ENCODE measurements around the gene UGT1A9. TPM values are rescaled to one million over a fixed set of nuclear protein-coding genes. Genes with fewer than 3 reads are reported as not detected.

The UGT1A9 gene
- polyA plus RNA-seq, 4 donors, result 0.07 TPM; not detected in 3

DNA sequence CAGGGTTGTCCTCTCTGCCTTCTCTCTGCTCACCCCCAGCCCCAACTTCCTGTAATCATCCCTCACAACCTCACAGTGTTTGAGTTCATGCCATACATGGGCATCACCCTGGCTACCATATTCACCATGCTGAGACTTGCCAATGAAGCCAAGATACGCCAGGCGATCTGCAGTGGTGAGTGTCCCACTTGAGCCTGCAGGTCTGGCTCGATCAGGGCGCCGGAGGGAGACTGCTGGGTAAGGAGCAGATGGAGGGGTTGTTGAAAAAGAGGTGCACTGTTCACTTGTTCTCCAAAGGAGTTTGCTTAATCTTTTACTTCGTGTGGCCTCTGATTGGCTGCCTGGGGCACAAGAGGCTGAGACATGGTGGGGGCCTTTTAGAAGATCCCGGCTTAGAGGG, 121.0 kb downstream of the UGT1A9 start:
- DNase-seq (no peak), FAIRE-seq (no peak)
- H3K36me3 ChIP-seq (ENCODE audit: control insufficient read depth in 3 of 3, insufficient read depth in 2 of 3, low read depth in 1 of 3, low read length in 3 of 3), result no peaks in the 10 kb centered on the region
- WGBS, 3 donors, result 89 to 91% (median 89%) methylated on average over 7 of the region's 7 CpGs
- H3K4me3 ChIP-seq (ENCODE audit: low read depth in 1 of 3, low read length in 3 of 3), result no peak overlapping the region
- H3K9me3 ChIP-seq (ENCODE audit: control insufficient read depth in 2 of 2, insufficient read depth in 1 of 2, low read depth in 1 of 2, low read length in 1 of 2), result no peaks in the 10 kb centered on the region
- H3K4me1 ChIP-seq (ENCODE audit: control insufficient read depth in 3 of 3, insufficient read depth in 2 of 3, low read depth in 1 of 3, low read length in 2 of 3), result peaks cover 0 to 14% (median 0%) of the 10 kb centered on the region in 3 donors
- H3K27me3 ChIP-seq (ENCODE audit: control insufficient read depth in 3 of 3, insufficient read depth in 3 of 3, low read length in 3 of 3), result no peaks in the 10 kb centered on the region
- H3K27ac ChIP-seq (ENCODE audit: low read depth in 1 of 3, low read length in 2 of 3), result no peak overlapping the region

DNA sequence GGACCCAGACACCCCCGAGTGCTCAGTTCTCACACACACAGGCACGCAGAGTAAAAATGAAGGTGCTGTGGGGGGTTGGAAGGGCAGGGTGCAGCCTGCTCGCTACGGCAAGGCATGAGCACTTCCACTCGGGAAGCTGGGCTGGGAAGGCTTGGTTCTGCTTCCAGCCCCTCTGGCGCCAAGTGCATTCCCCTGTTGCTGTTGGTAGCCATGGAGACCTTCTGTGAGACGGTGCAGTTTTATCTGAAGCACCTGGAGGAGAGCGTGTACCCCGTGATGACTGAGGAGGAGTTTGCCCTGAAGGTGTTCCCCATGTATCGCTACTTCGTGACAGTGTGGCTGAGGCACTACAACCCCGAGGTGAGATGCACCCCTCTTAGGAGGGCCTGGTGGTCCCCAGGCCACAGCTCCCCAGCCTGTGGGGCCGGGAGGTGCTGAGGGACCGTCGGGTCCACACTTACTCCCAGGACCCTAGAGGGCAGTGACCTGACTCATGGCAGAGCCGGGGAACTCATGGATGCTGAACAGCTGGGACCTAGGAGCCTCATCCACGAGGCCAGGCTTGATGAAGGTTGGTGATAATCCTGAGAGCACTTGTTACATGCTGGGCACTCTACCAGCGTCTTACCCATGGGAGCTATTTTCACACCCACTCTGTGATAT, 121.9 kb downstream of the UGT1A9 start:
- Histone ChIP-seq H3K27me3 (ENCODE audit: control insufficient read depth in 3 of 3, insufficient read depth in 3 of 3, low read length in 3 of 3) (no peaks in the 10 kb centered on the region), H3K9me3 (ENCODE audit: control insufficient read depth in 2 of 2, insufficient read depth in 1 of 2, low read depth in 1 of 2, low read length in 1 of 2) (no peaks in the 10 kb centered on the region), H3K4me1 (ENCODE audit: control insufficient read depth in 3 of 3, insufficient read depth in 2 of 3, low read depth in 1 of 3, low read length in 2 of 3) (peaks cover 0 to 14% (median 0%) of the 10 kb centered on the region in 3 donors), H3K4me3 (ENCODE audit: low read depth in 1 of 3, low read length in 3 of 3) (no peak overlapping the region), H3K27ac (ENCODE audit: low read depth in 1 of 3, low read length in 2 of 3) (peak overlapping the region in 1 of 3 donors; percentile 30), H3K36me3 (ENCODE audit: control insufficient read depth in 3 of 3, insufficient read depth in 2 of 3, low read depth in 1 of 3, low read length in 3 of 3) (no peaks in the 10 kb centered on the region)
- WGBS, 3 donors, result 40 to 67% (median 44%) methylated on average over 18 of the region's 18 CpGs
- no peak for FAIRE-seq
- DNase-seq, result peak; percentile 11 to 74

DNA sequence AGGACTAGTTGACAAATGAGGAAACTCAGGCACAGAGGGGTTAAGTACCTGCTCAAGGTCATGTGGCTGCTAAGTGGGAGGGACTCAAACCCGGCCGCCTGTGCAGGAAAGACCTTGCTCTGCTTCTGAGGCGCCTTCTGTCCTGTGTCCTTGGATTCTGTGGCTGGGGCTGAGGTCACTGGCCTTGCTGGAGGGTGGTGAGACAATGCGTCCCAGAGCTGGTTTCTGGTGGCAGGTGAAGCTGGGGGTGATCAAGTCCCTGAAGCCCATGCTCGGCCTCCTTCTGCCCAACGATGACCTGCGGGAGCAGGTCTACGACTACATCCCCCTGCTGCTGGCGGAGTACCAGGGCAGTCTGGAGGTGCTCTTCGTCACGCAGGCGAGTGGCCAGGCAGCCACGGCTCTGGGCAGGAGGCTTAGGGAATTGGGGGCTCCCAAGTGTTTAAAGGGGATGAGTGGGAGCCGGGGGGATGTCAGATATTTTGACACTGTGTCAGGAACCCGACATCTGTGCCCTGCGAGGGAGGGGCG, 122.5 kb downstream of the UGT1A9 start:
- no peaks in the 10 kb centered on the region for H3K27me3 ChIP-seq (ENCODE audit: control insufficient read depth in 3 of 3, insufficient read depth in 3 of 3, low read length in 3 of 3)
- 76 to 79% (median 76%) methylated on average over 17 of the region's 17 CpGs for WGBS, 3 donors
- no peak overlapping the region for H3K4me3 ChIP-seq (ENCODE audit: low read depth in 1 of 3, low read length in 3 of 3)
- H3K4me1 ChIP-seq (ENCODE audit: control insufficient read depth in 3 of 3, insufficient read depth in 2 of 3, low read depth in 1 of 3, low read length in 2 of 3), result peaks cover 0 to 14% (median 0%) of the 10 kb centered on the region in 3 donors
- H3K36me3 ChIP-seq (ENCODE audit: control insufficient read depth in 3 of 3, insufficient read depth in 2 of 3, low read depth in 1 of 3, low read length in 3 of 3), result no peaks in the 10 kb centered on the region
- DNase-seq (peak in 1 of 2 donors; percentile 38), FAIRE-seq (no peak)
- H3K27ac ChIP-seq (ENCODE audit: low read depth in 1 of 3, low read length in 2 of 3), result no peak overlapping the region
- no peaks in the 10 kb centered on the region for H3K9me3 ChIP-seq (ENCODE audit: control insufficient read depth in 2 of 2, insufficient read depth in 1 of 2, low read depth in 1 of 2, low read length in 1 of 2)

DNA sequence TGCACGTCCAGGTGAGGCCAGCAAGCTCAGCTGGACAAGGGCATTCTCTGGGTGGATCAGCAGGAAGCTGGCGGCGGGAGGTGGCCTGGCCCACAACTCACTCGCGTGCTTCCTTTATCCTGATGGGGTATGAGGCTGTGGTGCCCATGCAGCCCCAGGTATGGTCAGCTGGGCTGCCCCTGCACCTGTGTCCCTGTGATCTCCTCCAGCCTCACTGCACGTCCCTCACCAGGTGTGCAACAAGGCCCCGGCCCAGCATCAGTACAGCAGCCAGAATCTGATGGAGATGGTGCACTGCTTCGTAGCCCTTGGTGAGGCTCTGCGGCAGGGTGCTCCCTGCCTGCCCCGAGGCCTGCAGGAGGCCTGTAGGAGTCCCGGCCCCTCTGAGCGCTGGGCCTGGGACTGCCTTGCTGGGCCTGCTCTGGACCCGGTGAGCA, 124.1 kb downstream of the UGT1A9 start:
- no peak overlapping the region for H3K4me3 ChIP-seq (ENCODE audit: low read depth in 1 of 3, low read length in 3 of 3)
- H3K36me3 ChIP-seq (ENCODE audit: control insufficient read depth in 3 of 3, insufficient read depth in 2 of 3, low read depth in 1 of 3, low read length in 3 of 3), result no peaks in the 10 kb centered on the region
- FAIRE-seq (no peak), DNase-seq (no peak)
- WGBS, 3 donors, result 94 to 97% (median 95%) methylated on average over 13 of the region's 13 CpGs
- H3K27me3 ChIP-seq (ENCODE audit: control insufficient read depth in 3 of 3, insufficient read depth in 3 of 3, low read length in 3 of 3), result no peaks in the 10 kb centered on the region
- no peaks in the 10 kb centered on the region for H3K9me3 ChIP-seq (ENCODE audit: control insufficient read depth in 2 of 2, insufficient read depth in 1 of 2, low read depth in 1 of 2, low read length in 1 of 2)
- peaks cover 0 to 14% (median 0%) of the 10 kb centered on the region in 3 donors for H3K4me1 ChIP-seq (ENCODE audit: control insufficient read depth in 3 of 3, insufficient read depth in 2 of 3, low read depth in 1 of 3, low read length in 2 of 3)
- H3K27ac ChIP-seq (ENCODE audit: low read depth in 1 of 3, low read length in 2 of 3), result no peak overlapping the region

DNA sequence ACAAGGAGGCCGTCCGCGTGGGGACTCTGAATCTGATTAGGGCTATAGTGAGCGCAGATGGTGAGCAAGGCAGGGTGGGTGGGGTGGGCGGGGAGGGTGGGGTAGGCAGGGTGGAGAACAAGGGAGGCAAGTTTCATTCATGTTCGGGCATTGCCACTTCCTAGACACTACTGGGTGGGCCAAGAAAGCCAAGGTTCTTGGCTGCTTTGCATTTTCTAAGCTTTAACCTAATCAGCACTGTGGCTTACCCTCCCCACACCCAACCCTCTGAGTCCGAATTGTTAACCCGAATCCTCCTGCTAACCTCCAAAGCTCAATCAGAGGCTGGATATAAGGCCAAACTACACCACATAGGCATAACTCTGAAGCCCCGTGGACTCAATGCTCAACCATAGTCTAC, 124.6 kb downstream of the UGT1A9 start:
- H3K4me1 ChIP-seq (ENCODE audit: control insufficient read depth in 3 of 3, insufficient read depth in 2 of 3, low read depth in 1 of 3, low read length in 2 of 3), result peaks cover 0 to 14% (median 0%) of the 10 kb centered on the region in 3 donors
- DNase-seq, result no peak
- FAIRE-seq, result no peak
- no peaks in the 10 kb centered on the region for H3K36me3 ChIP-seq (ENCODE audit: control insufficient read depth in 3 of 3, insufficient read depth in 2 of 3, low read depth in 1 of 3, low read length in 3 of 3)
- H3K4me3 ChIP-seq (ENCODE audit: low read depth in 1 of 3, low read length in 3 of 3), result no peak overlapping the region
- H3K27me3 ChIP-seq (ENCODE audit: control insufficient read depth in 3 of 3, insufficient read depth in 3 of 3, low read length in 3 of 3), result no peaks in the 10 kb centered on the region
- no peaks in the 10 kb centered on the region for H3K9me3 ChIP-seq (ENCODE audit: control insufficient read depth in 2 of 2, insufficient read depth in 1 of 2, low read depth in 1 of 2, low read length in 1 of 2)
- WGBS, 3 donors, result 82 to 95% (median 90%) methylated on average over 9 of the region's 9 CpGs
- no peak overlapping the region for H3K27ac ChIP-seq (ENCODE audit: low read depth in 1 of 3, low read length in 2 of 3)

DNA sequence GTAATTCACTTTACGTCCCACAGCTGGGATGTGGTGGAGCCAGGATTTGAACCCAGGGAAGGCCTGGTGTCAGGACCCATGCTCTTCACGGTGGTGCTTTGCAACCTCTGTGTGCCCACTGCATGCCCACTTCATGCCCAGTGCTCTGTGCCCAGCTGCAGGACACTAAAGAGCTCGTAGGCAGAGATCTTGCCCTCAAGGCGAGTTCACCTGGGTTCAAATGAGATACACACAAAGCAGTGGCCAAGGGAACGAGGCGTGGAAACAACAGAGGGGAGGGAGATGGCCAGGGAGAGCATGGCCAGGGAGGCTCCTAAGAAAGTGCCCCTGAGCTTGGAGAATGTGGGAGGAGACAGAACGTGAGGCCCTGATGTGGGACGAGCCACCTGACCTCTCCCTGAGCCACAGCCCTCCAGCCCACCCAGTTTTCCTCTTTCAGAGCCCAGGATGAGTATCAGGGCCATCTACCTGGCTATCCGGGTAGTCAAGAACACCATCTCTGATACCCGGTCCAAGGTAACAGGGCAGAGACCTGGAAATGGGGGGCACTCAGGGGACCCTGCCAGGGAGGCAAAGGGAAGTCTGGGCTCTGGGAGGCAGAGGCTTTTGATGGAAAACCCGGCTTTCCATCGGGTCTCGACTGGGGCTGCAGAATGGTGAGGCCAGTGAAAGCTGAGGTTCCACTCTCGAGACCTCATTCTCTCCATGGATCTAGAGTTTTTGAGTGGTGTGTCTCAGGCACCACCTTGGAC, 126.8 kb downstream of the UGT1A9 start:
- no peaks in the 10 kb centered on the region for H3K36me3 ChIP-seq (ENCODE audit: control insufficient read depth in 3 of 3, insufficient read depth in 2 of 3, low read depth in 1 of 3, low read length in 3 of 3)
- no peaks in the 10 kb centered on the region for H3K27me3 ChIP-seq (ENCODE audit: control insufficient read depth in 3 of 3, insufficient read depth in 3 of 3, low read length in 3 of 3)
- no peak overlapping the region for H3K27ac ChIP-seq (ENCODE audit: low read depth in 1 of 3, low read length in 2 of 3)
- no peak for DNase-seq
- no peak overlapping the region for H3K4me3 ChIP-seq (ENCODE audit: low read depth in 1 of 3, low read length in 3 of 3)
- H3K9me3 ChIP-seq (ENCODE audit: control insufficient read depth in 2 of 2, insufficient read depth in 1 of 2, low read depth in 1 of 2, low read length in 1 of 2), result no peaks in the 10 kb centered on the region
- H3K4me1 ChIP-seq (ENCODE audit: control insufficient read depth in 3 of 3, insufficient read depth in 2 of 3, low read depth in 1 of 3, low read length in 2 of 3), result peaks cover 0 to 7% (median 0%) of the 10 kb centered on the region in 3 donors
- 81 to 84% (median 84%) methylated on average over 14 of the region's 14 CpGs for WGBS, 3 donors
- no peak for FAIRE-seq

DNA sequence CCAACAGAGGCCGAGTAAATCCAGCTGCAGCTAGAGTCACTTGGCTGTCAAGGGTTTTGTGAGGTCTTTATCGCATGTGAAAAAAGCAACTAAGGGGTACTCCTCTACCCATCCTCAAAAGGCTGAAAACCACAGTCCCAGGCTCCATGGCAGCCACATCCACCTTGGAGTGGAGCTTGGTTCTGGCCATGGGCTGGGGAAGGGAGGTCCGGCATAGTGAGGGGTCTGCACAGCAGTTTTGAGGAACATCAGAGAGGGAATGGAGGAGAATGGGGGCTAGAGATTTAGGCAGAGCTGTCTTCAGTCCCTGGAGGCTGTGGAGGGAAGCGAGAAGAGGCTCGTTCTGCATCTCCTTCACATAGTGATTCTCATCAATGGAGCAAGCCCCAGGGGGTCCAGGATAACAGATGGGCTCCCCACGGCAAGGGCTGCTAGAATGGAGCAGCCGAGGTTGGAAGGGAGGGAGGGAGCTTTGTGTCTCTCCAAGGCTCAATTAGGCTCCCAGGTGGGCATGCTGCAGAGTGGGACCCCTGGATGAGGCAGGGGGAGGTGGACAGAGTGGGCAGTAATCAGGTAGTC, 127.5 kb downstream of the UGT1A9 start:
- H3K27ac ChIP-seq (ENCODE audit: low read depth in 1 of 3, low read length in 2 of 3), result no peak overlapping the region
- no peak overlapping the region for H3K4me3 ChIP-seq (ENCODE audit: low read depth in 1 of 3, low read length in 3 of 3)
- DNase-seq (no peak), FAIRE-seq (no peak)
- WGBS, 3 donors, result 66 to 78% (median 74%) methylated on average over 7 of the region's 7 CpGs
- peaks cover 0 to 3% (median 0%) of the 10 kb centered on the region in 3 donors for H3K4me1 ChIP-seq (ENCODE audit: control insufficient read depth in 3 of 3, insufficient read depth in 2 of 3, low read depth in 1 of 3, low read length in 2 of 3)
- H3K36me3 ChIP-seq (ENCODE audit: control insufficient read depth in 3 of 3, insufficient read depth in 2 of 3, low read depth in 1 of 3, low read length in 3 of 3), result no peaks in the 10 kb centered on the region
- no peaks in the 10 kb centered on the region for H3K9me3 ChIP-seq (ENCODE audit: control insufficient read depth in 2 of 2, insufficient read depth in 1 of 2, low read depth in 1 of 2, low read length in 1 of 2)
- H3K27me3 ChIP-seq (ENCODE audit: control insufficient read depth in 3 of 3, insufficient read depth in 3 of 3, low read length in 3 of 3), result no peaks in the 10 kb centered on the region

DNA sequence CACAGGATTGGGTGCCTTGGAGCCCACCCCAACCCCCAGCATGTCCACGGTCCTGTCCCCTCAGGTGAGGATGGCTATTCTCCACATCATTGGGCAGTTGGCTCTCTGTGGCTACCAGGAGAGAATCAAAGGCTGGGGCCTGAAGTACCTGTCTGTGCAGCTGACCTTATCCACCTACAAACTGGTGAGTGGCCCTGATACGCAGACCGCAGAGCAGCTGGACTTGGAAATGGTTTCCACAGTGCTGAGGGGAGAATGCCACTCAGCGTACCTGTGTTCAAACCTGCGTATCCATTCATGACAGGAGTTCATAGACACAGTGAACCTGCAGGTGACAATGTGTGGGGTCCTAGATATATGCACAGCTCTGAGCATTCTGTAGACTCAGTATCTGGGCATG, 128.0 kb downstream of the UGT1A9 start:
- Histone ChIP-seq H3K27ac (ENCODE audit: low read depth in 1 of 3, low read length in 2 of 3) (no peak overlapping the region), H3K36me3 (ENCODE audit: control insufficient read depth in 3 of 3, insufficient read depth in 2 of 3, low read depth in 1 of 3, low read length in 3 of 3) (no peaks in the 10 kb centered on the region), H3K9me3 (ENCODE audit: control insufficient read depth in 2 of 2, insufficient read depth in 1 of 2, low read depth in 1 of 2, low read length in 1 of 2) (no peaks in the 10 kb centered on the region), H3K4me3 (ENCODE audit: low read depth in 1 of 3, low read length in 3 of 3) (no peak overlapping the region), H3K4me1 (ENCODE audit: control insufficient read depth in 3 of 3, insufficient read depth in 2 of 3, low read depth in 1 of 3, low read length in 2 of 3) (no peaks in the 10 kb centered on the region), H3K27me3 (ENCODE audit: control insufficient read depth in 3 of 3, insufficient read depth in 3 of 3, low read length in 3 of 3) (no peaks in the 10 kb centered on the region)
- FAIRE-seq, result no peak
- WGBS, 3 donors, result 54 to 79% (median 60%) methylated on average over 5 of the region's 5 CpGs
- DNase-seq, result no peak
